Muscle layer of colon (tissue), 2 donors: ENCODE results near the gene ERBIN.
"Not testable (repeated sequence)": the region's sequence is repeated elsewhere in the genome, so short reads cannot be mapped to it uniquely, and the experiment has no call there.

Experiments used
- H3K27ac ChIP-seq: one replicate; pipeline ENCODE4 v1.7.0; 2013; ENCODE audit warnings: low read depth, mild to moderate bottlenecking, low read length, moderate library complexity
- H3K27me3 ChIP-seq, 2 donors: one replicate each; pipeline ENCODE4 v1.7.0; 2013; ENCODE audit warnings: low read length in 2 of 2, mild to moderate bottlenecking in 2 of 2; ENCODE audit not compliant: insufficient read depth in 2 of 2, control insufficient read depth in 1 of 2
- H3K36me3 ChIP-seq: one replicate; pipeline ENCODE4 v1.7.0; 2013; ENCODE audit warnings: mild to moderate bottlenecking, low read length; ENCODE audit not compliant: insufficient read depth
- H3K4me1 ChIP-seq: one replicate; pipeline ENCODE4 v1.7.0; 2013; ENCODE audit warnings: mild to moderate bottlenecking, low read length; ENCODE audit not compliant: insufficient read depth
- H3K4me3 ChIP-seq, 2 donors: one replicate each; pipeline ENCODE4 v1.7.0; 2013; ENCODE audit warnings: low read length in 2 of 2, low read depth in 1 of 2, mild to moderate bottlenecking in 1 of 2, moderate library complexity in 1 of 2
- H3K9ac ChIP-seq: one replicate; pipeline ENCODE4 v1.7.0; 2013; ENCODE audit warnings: low read length
- H3K9me3 ChIP-seq: one replicate; pipeline ENCODE4 v1.7.0; 2013; ENCODE audit warnings: mild to moderate bottlenecking, low read length
- donor health status: abdominal sarcoma.
- donor health status: Adenocarcinoma of cecum.

Gene ERBIN

GRCh38 chr5:66013397-66013796 is 87.0 kb downstream of the ERBIN start:
- Histone ChIP-seq H3K9ac (no peak overlapping the region), H3K27ac (no peak overlapping the region)

DNA sequence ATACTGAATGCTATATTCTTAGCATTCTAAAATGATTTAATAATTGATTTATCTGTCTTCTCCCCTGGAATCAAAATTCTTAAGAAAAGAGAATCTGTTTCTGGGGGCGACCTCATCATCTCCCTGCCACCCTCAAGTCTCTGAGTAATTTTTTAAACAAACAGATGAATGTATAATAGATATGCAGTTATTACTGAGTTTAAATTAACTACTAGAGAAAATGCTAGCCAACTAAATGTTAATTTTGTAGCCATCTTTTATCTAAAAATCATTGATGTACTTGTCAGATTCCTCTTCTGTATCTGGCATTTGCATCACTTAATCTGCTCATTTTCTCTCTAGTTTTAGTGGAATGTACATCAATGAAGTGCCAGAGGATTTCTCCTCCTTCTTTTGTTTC is 87.5 kb downstream of the ERBIN start:
- H3K36me3 ChIP-seq: peaks cover 11% of the 10 kb centered on the region
- peaks cover 8% of the 10 kb centered on the region for H3K4me1 ChIP-seq
- no peak overlapping the region for H3K4me3 ChIP-seq
- H3K27ac ChIP-seq: no peak overlapping the region
- H3K9ac ChIP-seq: no peak overlapping the region
- H3K27me3 ChIP-seq: no peaks in the 10 kb centered on the region
- no peaks in the 10 kb centered on the region for H3K9me3 ChIP-seq

More at GRCh38 chr5:66013397-66013796, 87.0 kb downstream of the ERBIN start:
- peaks cover 8% of the 10 kb centered on the region for H3K4me1 ChIP-seq
- no peaks in the 10 kb centered on the region for H3K9me3 ChIP-seq
- peaks cover 11% of the 10 kb centered on the region for H3K36me3 ChIP-seq
- H3K4me3 ChIP-seq: no peak overlapping the region
- H3K27me3 ChIP-seq: no peaks in the 10 kb centered on the region

DNA sequence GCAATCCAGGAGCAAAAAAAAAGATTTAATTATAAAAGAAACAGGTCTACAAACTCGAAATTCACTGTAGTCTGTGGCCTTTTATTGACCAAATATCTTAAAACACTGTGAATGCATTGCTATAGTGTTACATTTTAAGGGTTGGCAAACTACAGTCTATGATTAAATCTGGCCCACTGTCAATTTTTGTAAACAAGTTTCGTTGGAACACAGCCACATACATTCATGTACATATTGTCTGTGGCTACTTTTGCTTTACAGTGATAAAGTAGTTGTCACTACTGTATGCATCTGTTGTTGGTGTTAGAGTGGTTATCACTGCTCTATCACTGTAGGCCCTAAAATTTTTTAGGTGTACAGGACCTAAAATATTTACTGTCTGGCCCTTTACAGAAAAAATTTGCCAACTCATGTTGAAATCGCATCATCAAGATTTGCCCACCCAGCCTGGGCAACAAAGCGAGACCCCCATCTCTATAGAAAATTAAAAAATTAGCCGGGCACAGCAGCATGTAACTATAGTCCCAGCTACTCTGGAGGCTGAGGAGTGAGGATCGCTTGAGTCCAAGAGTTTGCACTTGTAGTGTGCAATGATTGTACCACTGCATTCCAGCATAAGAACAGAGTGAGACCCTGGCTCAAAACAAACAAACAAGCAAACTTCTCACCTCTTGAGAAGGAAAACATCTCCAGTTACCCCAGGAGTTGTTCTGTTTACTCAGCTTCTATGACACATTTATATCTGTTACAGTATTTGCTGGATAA is 89.0 kb downstream of the ERBIN start:
- no peaks in the 10 kb centered on the region for H3K9me3 ChIP-seq
- H3K9ac ChIP-seq: no peak overlapping the region
- no peaks in the 10 kb centered on the region for H3K27me3 ChIP-seq
- peaks cover 8% of the 10 kb centered on the region for H3K4me1 ChIP-seq
- H3K27ac ChIP-seq: no peak overlapping the region
- no peak overlapping the region for H3K4me3 ChIP-seq
- peaks cover 11% of the 10 kb centered on the region for H3K36me3 ChIP-seq

- H3K9ac ChIP-seq: no peak overlapping the region
- no peaks in the 10 kb centered on the region for H3K9me3 ChIP-seq
- no peaks in the 10 kb centered on the region for H3K4me1 ChIP-seq
- no peak overlapping the region for H3K4me3 ChIP-seq
- H3K27me3 ChIP-seq: no peaks in the 10 kb centered on the region
- no peak overlapping the region for H3K27ac ChIP-seq
- peaks cover 4% of the 10 kb centered on the region for H3K36me3 ChIP-seq
These were observed 95.2 kb downstream of the ERBIN start for GRCh38 chr5:66021585-66021984.

- H3K27me3 ChIP-seq: no peaks in the 10 kb centered on the region
- H3K27ac ChIP-seq: no peak overlapping the region
- no peaks in the 10 kb centered on the region for H3K9me3 ChIP-seq
- no peaks in the 10 kb centered on the region for H3K4me1 ChIP-seq
- no peak overlapping the region for H3K4me3 ChIP-seq
- H3K36me3 ChIP-seq: peaks cover 33% of the 10 kb centered on the region
- H3K9ac ChIP-seq: no peak overlapping the region
These were observed 112.9 kb downstream of the ERBIN start for GRCh38 chr5:66039296-66039695.

- H3K27me3 ChIP-seq: no peaks in the 10 kb centered on the region
- H3K9ac ChIP-seq: no peak overlapping the region
- peaks cover 34% of the 10 kb centered on the region for H3K36me3 ChIP-seq
- no peak overlapping the region for H3K27ac ChIP-seq
- no peak overlapping the region for H3K4me3 ChIP-seq
- no peaks in the 10 kb centered on the region for H3K4me1 ChIP-seq
- H3K9me3 ChIP-seq: no peaks in the 10 kb centered on the region
These were observed 113.3 kb downstream of the ERBIN start for GRCh38 chr5:66039701-66040100.

DNA sequence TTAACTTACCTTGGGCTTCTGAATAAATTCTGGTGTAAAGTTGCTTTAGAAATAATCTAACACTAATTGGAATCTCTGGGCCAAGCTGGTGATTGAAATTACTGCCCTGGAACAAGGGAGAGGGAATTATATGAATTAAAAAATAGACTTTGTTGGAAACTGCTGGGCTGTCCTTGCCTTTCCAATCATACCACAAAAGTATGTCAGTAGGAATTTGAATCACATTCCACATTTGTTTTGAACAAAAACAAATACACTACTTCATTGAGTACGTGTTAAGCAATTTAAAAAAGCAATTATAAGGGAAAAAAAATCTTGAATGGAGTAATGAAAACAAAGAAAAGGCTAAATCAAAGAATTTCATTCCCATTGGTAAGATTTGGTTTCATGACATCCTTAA is 115.3 kb downstream of the ERBIN start:
- H3K4me3 ChIP-seq: no peak overlapping the region
- no peaks in the 10 kb centered on the region for H3K9me3 ChIP-seq
- H3K27ac ChIP-seq: no peak overlapping the region
- H3K27me3 ChIP-seq: no peaks in the 10 kb centered on the region
- no peaks in the 10 kb centered on the region for H3K4me1 ChIP-seq
- no peak overlapping the region for H3K9ac ChIP-seq
- peaks cover 33% of the 10 kb centered on the region for H3K36me3 ChIP-seq

DNA sequence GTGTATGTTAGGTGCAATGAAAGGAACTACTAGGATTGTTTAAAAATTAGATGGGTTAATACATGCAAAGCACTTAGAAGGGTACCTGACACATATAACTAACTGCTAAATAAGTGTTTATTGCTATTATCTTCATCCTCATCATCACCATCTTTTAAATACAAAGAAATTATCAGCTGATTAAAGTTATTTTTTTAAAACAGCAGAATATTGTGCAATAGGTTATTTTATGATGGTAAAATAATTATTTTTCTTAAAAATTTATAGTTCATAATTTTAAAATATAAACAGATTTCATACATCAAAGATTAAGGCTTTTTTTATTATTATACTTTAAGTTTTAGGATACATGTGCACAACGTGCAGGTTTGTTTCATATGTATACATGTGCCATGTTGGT is 130.9 kb downstream of the ERBIN start:
- Histone ChIP-seq H3K4me3 (no peak overlapping the region), H3K27me3 (no peaks in the 10 kb centered on the region), H3K9me3 (no peaks in the 10 kb centered on the region), H3K36me3 (peaks cover 10% of the 10 kb centered on the region), H3K27ac (no peak overlapping the region), H3K9ac (no peak overlapping the region), H3K4me1 (no peaks in the 10 kb centered on the region)

DNA sequence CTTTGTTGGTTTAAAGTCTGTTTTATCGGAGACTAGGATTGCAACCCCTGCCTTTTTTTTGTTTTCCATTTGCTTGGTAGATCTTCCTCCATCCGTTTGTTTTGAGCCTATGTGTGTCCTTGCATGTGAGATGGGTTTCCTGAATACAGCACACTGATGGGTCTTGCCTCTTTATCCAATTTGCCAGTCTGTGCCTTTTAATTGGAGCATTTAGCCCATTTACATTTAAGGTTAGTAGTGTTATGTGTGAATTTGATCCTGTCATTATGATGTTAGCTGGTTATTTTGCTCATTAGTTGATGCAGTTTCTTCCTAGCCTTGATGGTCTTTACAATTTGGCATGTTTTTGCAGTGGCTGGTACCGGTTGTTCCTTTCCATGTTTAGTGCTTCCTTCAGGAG is 134.9 kb downstream of the ERBIN start:
- H3K9ac ChIP-seq, H3K4me3 ChIP-seq, H3K36me3 ChIP-seq, H3K9me3 ChIP-seq, H3K4me1 ChIP-seq, H3K27me3 ChIP-seq, H3K27ac ChIP-seq: not testable (repeated sequence)

DNA sequence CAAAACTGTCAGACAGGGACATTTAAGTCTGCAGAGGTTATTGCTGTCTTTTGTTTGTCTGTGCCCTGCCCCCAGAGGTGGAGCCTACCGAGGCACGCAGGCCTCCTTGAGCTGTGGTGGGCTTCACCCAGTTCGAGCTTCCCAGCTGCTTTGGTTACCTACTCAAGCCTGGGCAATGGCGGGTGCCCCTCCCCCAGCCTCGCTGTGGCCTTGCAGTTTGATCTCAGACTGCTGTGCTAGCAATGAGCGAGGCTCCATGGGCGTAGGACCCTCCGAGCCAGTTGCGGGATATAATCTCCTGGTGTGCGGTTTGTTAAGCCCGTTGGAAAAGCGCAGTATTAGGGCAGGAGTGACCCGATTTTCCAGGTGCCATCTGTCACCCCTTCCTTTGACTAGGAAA is 136.7 kb downstream of the ERBIN start:
- H3K9me3 ChIP-seq, H3K4me1 ChIP-seq, H3K9ac ChIP-seq, H3K4me3 ChIP-seq, H3K36me3 ChIP-seq, H3K27ac ChIP-seq, H3K27me3 ChIP-seq: not testable (repeated sequence)

DNA sequence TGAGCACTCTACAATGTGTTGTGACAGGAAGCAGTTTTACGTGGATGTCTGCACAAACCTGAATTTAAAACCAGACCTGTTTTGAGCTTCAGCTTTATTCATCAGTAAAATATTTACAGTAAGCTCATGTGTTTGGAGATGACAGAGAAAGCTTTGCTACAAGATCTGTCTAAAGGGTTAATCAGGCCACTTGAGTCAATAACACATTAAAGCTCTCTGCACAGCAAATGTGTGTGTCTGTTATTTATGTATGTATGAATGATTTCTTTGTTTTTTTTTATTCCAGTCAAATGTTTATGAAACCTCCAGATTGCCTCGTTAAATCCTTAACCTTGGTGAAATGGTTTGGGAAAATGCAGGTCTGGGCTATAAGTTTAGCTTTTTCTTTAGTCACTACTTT is 140.5 kb downstream of the ERBIN start:
- H3K27me3 ChIP-seq: no peaks in the 10 kb centered on the region
- peaks cover under 1% of the 10 kb centered on the region for H3K36me3 ChIP-seq
- no peak overlapping the region for H3K4me3 ChIP-seq

DNA sequence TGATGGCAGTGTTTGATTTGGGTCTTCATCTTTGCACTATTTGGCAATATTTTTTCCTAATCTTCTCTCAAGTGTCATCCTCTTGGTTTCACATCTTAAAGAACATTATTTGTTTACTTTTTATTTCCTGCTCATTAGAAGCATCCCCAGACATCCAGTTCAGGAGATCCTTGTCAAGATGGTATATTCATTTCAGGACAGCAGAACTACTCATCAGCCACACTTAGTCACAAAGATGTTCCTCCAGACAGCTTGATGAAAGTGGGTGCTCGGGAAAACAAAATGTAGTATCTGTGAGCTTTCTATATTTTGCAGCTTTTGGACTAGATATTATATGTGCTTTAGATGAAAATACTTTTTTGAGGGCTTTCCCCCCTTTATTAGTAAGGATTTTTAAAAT is 145.7 kb downstream of the ERBIN start:
- H3K9ac ChIP-seq: no peak overlapping the region
- H3K36me3 ChIP-seq: peaks cover 4% of the 10 kb centered on the region
- no peaks in the 10 kb centered on the region for H3K27me3 ChIP-seq
- H3K27ac ChIP-seq: no peak overlapping the region
- H3K9me3 ChIP-seq: no peaks in the 10 kb centered on the region
- H3K4me1 ChIP-seq: no peaks in the 10 kb centered on the region
- no peak overlapping the region for H3K4me3 ChIP-seq

More for the DNA sequence above, 140.5 kb downstream of the ERBIN start:
- no peak overlapping the region for H3K9ac ChIP-seq
- no peaks in the 10 kb centered on the region for H3K4me1 ChIP-seq
- H3K9me3 ChIP-seq: no peaks in the 10 kb centered on the region
- no peak overlapping the region for H3K27ac ChIP-seq
